Osteocyte (in vitro differentiated cells): Measurements from ENCODE around the gene PXT1. TPM values are rescaled to one million over a fixed set of nuclear protein-coding genes. Genes with fewer than 3 reads are reported as not detected.

Experiments
- DNase-seq: peaks from one replicate; pipeline ENCODE4 v3.0.0; 2021; ENCODE audit warnings: mixed read lengths; ENCODE audit not compliant: unreplicated experiment; ENCODE audit errors: extremely low spot score
- H3K27ac Mint-ChIP-seq: one replicate; pipeline ENCODE4 v1.8.0; 2021; ENCODE audit warnings: mild to moderate bottlenecking, mixed read lengths; ENCODE audit not compliant: unreplicated experiment
- H3K27me3 Mint-ChIP-seq: one replicate; pipeline ENCODE4 v1.8.0; 2021; ENCODE audit warnings: mixed read lengths; ENCODE audit not compliant: unreplicated experiment
- H3K36me3 Mint-ChIP-seq: one replicate; pipeline ENCODE4 v1.8.0; 2021; ENCODE audit warnings: mixed read lengths; ENCODE audit not compliant: unreplicated experiment
- H3K4me1 Mint-ChIP-seq: one replicate; pipeline ENCODE4 v1.8.0; 2021; ENCODE audit warnings: mixed read lengths; ENCODE audit not compliant: unreplicated experiment
- H3K4me3 Mint-ChIP-seq: one replicate; pipeline ENCODE4 v1.8.0; 2021; ENCODE audit warnings: mild to moderate bottlenecking, moderate library complexity, mixed read lengths; ENCODE audit not compliant: unreplicated experiment
- H3K9me3 Mint-ChIP-seq: one replicate; pipeline ENCODE4 v1.8.0; 2021; ENCODE audit warnings: mixed read lengths; ENCODE audit not compliant: unreplicated experiment
- CTCF ChIP-seq: fragments of 200-600 bp; sonication (generic); IDR thresholded peaks from 2 replicates; pipeline ENCODE4 v1.5.0; 2021; ENCODE audit warnings: antibody characterized with exemption, mild to moderate bottlenecking, moderate library complexity
- total RNA-seq: library from RNA; stranded (reverse); gene quantifications from 2 replicates; pipeline ENCODE4 v1.2.1, GENCODE V29; 2021

Gene PXT1
- total RNA-seq, 1 donor from 2014 or later = not detected

GRCh38 chr6:36444470-36444869, 1.8 kb upstream of the PXT1 start:
- no peak for DNase-seq
- peak overlapping the region; percentile 95 for H3K27ac Mint-ChIP-seq
- H3K4me1 Mint-ChIP-seq = peaks cover 41% of the 10 kb centered on the region
- H3K4me3 Mint-ChIP-seq = peak overlapping the region; percentile 95
- peaks cover 8% of the 10 kb centered on the region for H3K36me3 Mint-ChIP-seq
- no peaks in the 10 kb centered on the region for H3K9me3 Mint-ChIP-seq
- no peaks in the 10 kb centered on the region for H3K27me3 Mint-ChIP-seq
- TF ChIP-seq CTCF = no peak

- peak; percentile 29 for TF ChIP-seq CTCF
- Mint-ChIP-seq H3K4me3 (peak overlapping the region; percentile 95), H3K36me3 (peaks cover 3% of the 10 kb centered on the region), H3K4me1 (peaks cover 41% of the 10 kb centered on the region), H3K27me3 (no peaks in the 10 kb centered on the region), H3K9me3 (no peaks in the 10 kb centered on the region), H3K27ac (peak overlapping the region; percentile 95)
- no peak for DNase-seq
These were observed 1.1 kb upstream of the PXT1 start for GRCh38 chr6:36443471-36444428.

- H3K4me1 Mint-ChIP-seq = peaks cover 41% of the 10 kb centered on the region
- peak overlapping the region; percentile 97 for H3K27ac Mint-ChIP-seq
- no peaks in the 10 kb centered on the region for H3K27me3 Mint-ChIP-seq
- no peaks in the 10 kb centered on the region for H3K9me3 Mint-ChIP-seq
- H3K4me3 Mint-ChIP-seq = peak overlapping the region; percentile 95
- TF ChIP-seq CTCF = no peak
- peaks cover 2% of the 10 kb centered on the region for H3K36me3 Mint-ChIP-seq
- DNase-seq = peak; percentile 56
These were observed 467 bp downstream of the PXT1 start for GRCh38 chr6:36442103-36442670.

- peak; percentile 92 for DNase-seq
- peaks cover 2% of the 10 kb centered on the region for H3K36me3 Mint-ChIP-seq
- no peaks in the 10 kb centered on the region for H3K9me3 Mint-ChIP-seq
- peaks cover 45% of the 10 kb centered on the region for H3K4me1 Mint-ChIP-seq
- H3K27ac Mint-ChIP-seq = peak overlapping the region; percentile 97
- H3K4me3 Mint-ChIP-seq = no peak overlapping the region
- TF ChIP-seq CTCF = no peak
- H3K27me3 Mint-ChIP-seq = no peaks in the 10 kb centered on the region
These were observed 1.3 kb downstream of the PXT1 start for GRCh38 chr6:36441307-36441894.

- no peaks in the 10 kb centered on the region for H3K9me3 Mint-ChIP-seq
- H3K36me3 Mint-ChIP-seq = no peaks in the 10 kb centered on the region
- no peak overlapping the region for H3K4me3 Mint-ChIP-seq
- H3K4me1 Mint-ChIP-seq = peaks cover 32% of the 10 kb centered on the region
- no peak for TF ChIP-seq CTCF
- peak overlapping the region; percentile 45 for H3K27ac Mint-ChIP-seq
- DNase-seq = no peak
- H3K27me3 Mint-ChIP-seq = no peaks in the 10 kb centered on the region
These were observed 6.2 kb downstream of the PXT1 start for GRCh38 chr6:36436466-36436865.
